Measurements from ENCODE around the gene NUP50.
A peak's percentile ranks its signal among the peaks of the same experiment; 100 is the strongest.
"Not testable (repeated sequence)": the region's sequence is repeated elsewhere in the genome, so short reads cannot be mapped to it uniquely, and the experiment has no call there.

The NUP50 gene

GRCh38 chr22:45172881-45173585, 9.3 kb downstream of the NUP50 start:
- peaks cover 44 to 62% of the 10 kb centered on the region in 2 donors for H3K36me3 Mint-ChIP-seq
- no peaks in the 10 kb centered on the region for H3K9me3 Mint-ChIP-seq
- no peak overlapping the region for H3K4me3 Mint-ChIP-seq
- H3K4me1 Mint-ChIP-seq = peaks cover 13 to 35% of the 10 kb centered on the region in 2 donors
- DNase-seq (no peak), ATAC-seq (replicated peaks) (no peak)
- H3K27ac Mint-ChIP-seq = peak overlapping the region; percentile 53
- no peaks in the 10 kb centered on the region for H3K27me3 Mint-ChIP-seq

GRCh38 chr22:45179276-45180049, 15.7 kb downstream of the NUP50 start:
- no peaks in the 10 kb centered on the region for H3K27me3 Mint-ChIP-seq
- DNase-seq = no peak
- no peak for ATAC-seq (replicated peaks)
- peaks cover 45 to 50% of the 10 kb centered on the region in 2 donors for H3K36me3 Mint-ChIP-seq
- no peaks in the 10 kb centered on the region for H3K9me3 Mint-ChIP-seq
- H3K27ac Mint-ChIP-seq = peak overlapping the region; percentile 3
- H3K4me1 Mint-ChIP-seq = peaks cover 4 to 16% of the 10 kb centered on the region in 2 donors
- no peak overlapping the region for H3K4me3 Mint-ChIP-seq

- no peak for DNase-seq
- no peak for ATAC-seq (replicated peaks)
- Mint-ChIP-seq H3K9me3 (no peaks in the 10 kb centered on the region), H3K27ac (no peak overlapping the region), H3K4me3 (no peak overlapping the region), H3K36me3 (peaks cover 40 to 46% of the 10 kb centered on the region in 2 donors), H3K27me3 (no peaks in the 10 kb centered on the region), H3K4me1 (peaks cover 4 to 9% of the 10 kb centered on the region in 2 donors)
These were observed 16.5 kb downstream of the NUP50 start for GRCh38 chr22:45180146-45180679.

- Mint-ChIP-seq H3K4me1 (peaks cover 6 to 14% of the 10 kb centered on the region in 2 donors), H3K4me3 (no peak overlapping the region), H3K36me3 (peaks cover 46 to 47% of the 10 kb centered on the region in 2 donors), H3K9me3 (no peaks in the 10 kb centered on the region), H3K27me3 (no peaks in the 10 kb centered on the region), H3K27ac (peak overlapping the region; percentile 20)
- DNase-seq = no peak
- ATAC-seq (replicated peaks) = no peak
These were observed 17.5 kb downstream of the NUP50 start for GRCh38 chr22:45181240-45181639.

GRCh38 chr22:45181766-45182165, 18.0 kb downstream of the NUP50 start:
- Mint-ChIP-seq H3K27me3 (no peaks in the 10 kb centered on the region), H3K27ac (no peak overlapping the region), H3K36me3 (peaks cover 41% of the 10 kb centered on the region in 2 donors), H3K4me1 (peaks cover 4 to 14% of the 10 kb centered on the region in 2 donors), H3K9me3 (no peaks in the 10 kb centered on the region), H3K4me3 (no peak overlapping the region)
- DNase-seq (no peak), ATAC-seq (replicated peaks) (no peak)

- H3K9me3 Mint-ChIP-seq = no peaks in the 10 kb centered on the region
- H3K36me3 Mint-ChIP-seq = peaks cover 28 to 36% of the 10 kb centered on the region in 2 donors
These were observed 20.2 kb downstream of the NUP50 start for GRCh38 chr22:45183974-45184373.

GRCh38 chr22:45185718-45186514, 22.2 kb downstream of the NUP50 start:
- Mint-ChIP-seq H3K27me3 (no peaks in the 10 kb centered on the region), H3K4me3 (no peak overlapping the region), H3K9me3 (no peaks in the 10 kb centered on the region), H3K4me1 (peaks cover 4 to 5% of the 10 kb centered on the region in 2 donors), H3K27ac (peak overlapping the region; percentile 15), H3K36me3 (peaks cover 16 to 36% of the 10 kb centered on the region in 2 donors)
- ATAC-seq (replicated peaks) (no peak), DNase-seq (no peak)

More at GRCh38 chr22:45183974-45184373, 20.2 kb downstream of the NUP50 start:
- ATAC-seq (replicated peaks) (no peak), DNase-seq (no peak)
- Mint-ChIP-seq H3K27ac (peak overlapping the region; percentile 66), H3K4me3 (no peak overlapping the region), H3K27me3 (no peaks in the 10 kb centered on the region), H3K4me1 (peaks cover 4 to 9% of the 10 kb centered on the region in 2 donors)

- ATAC-seq (replicated peaks) = no peak
- peaks cover 13 to 29% of the 10 kb centered on the region in 2 donors for H3K36me3 Mint-ChIP-seq
- H3K4me3 Mint-ChIP-seq = no peak overlapping the region
- DNase-seq = no peak
- H3K9me3 Mint-ChIP-seq = no peaks in the 10 kb centered on the region
- peaks cover 3 to 5% of the 10 kb centered on the region in 2 donors for H3K4me1 Mint-ChIP-seq
- H3K27me3 Mint-ChIP-seq = no peaks in the 10 kb centered on the region
- H3K27ac Mint-ChIP-seq = no peak overlapping the region
These were observed 24.2 kb downstream of the NUP50 start for GRCh38 chr22:45187891-45188290.

- no peak for ATAC-seq (replicated peaks)
- Mint-ChIP-seq H3K9me3 (no peaks in the 10 kb centered on the region), H3K36me3 (peaks cover 10 to 26% of the 10 kb centered on the region in 2 donors), H3K27ac (no peak overlapping the region), H3K4me3 (no peak overlapping the region), H3K27me3 (no peaks in the 10 kb centered on the region), H3K4me1 (peaks cover 3 to 5% of the 10 kb centered on the region in 2 donors)
- DNase-seq = no peak
These were observed 25.1 kb downstream of the NUP50 start for GRCh38 chr22:45188779-45189178.

GRCh38 chr22:45190202-45190872, 26.6 kb downstream of the NUP50 start:
- Mint-ChIP-seq H3K4me1 (peaks cover 3 to 5% of the 10 kb centered on the region in 2 donors), H3K9me3 (no peaks in the 10 kb centered on the region), H3K27ac (no peak overlapping the region), H3K4me3 (no peak overlapping the region), H3K27me3 (no peaks in the 10 kb centered on the region), H3K36me3 (peaks cover 8 to 23% of the 10 kb centered on the region in 2 donors)
- no peak for DNase-seq
- no peak for ATAC-seq (replicated peaks)

- H3K27me3 Mint-ChIP-seq; DNase-seq; H3K4me1 Mint-ChIP-seq; ATAC-seq (replicated peaks); H3K4me3 Mint-ChIP-seq; H3K9me3 Mint-ChIP-seq; H3K27ac Mint-ChIP-seq: not testable (repeated sequence)
- H3K36me3 Mint-ChIP-seq = peaks cover 4 to 26% of the 10 kb centered on the region in 2 donors
These were observed 28.0 kb downstream of the NUP50 start for GRCh38 chr22:45191746-45192145.

GRCh38 chr22:45192701-45193187, 29.0 kb downstream of the NUP50 start:
- ATAC-seq (replicated peaks) (no peak), DNase-seq (no peak)
- Mint-ChIP-seq H3K36me3 (peaks cover 9 to 24% of the 10 kb centered on the region in 2 donors), H3K27ac (no peak overlapping the region), H3K27me3 (no peaks in the 10 kb centered on the region), H3K4me1 (no peaks in the 10 kb centered on the region), H3K9me3 (no peaks in the 10 kb centered on the region), H3K4me3 (no peak overlapping the region)

- no peak for ATAC-seq (replicated peaks)
- H3K36me3 Mint-ChIP-seq = peaks cover 22 to 23% of the 10 kb centered on the region in 2 donors
- no peak overlapping the region for H3K27ac Mint-ChIP-seq
- no peak overlapping the region for H3K4me3 Mint-ChIP-seq
- H3K4me1 Mint-ChIP-seq = peaks cover 0 to 1% of the 10 kb centered on the region in 2 donors
- no peaks in the 10 kb centered on the region for H3K27me3 Mint-ChIP-seq
- no peaks in the 10 kb centered on the region for H3K9me3 Mint-ChIP-seq
- no peak for DNase-seq
These were observed 31.0 kb downstream of the NUP50 start for GRCh38 chr22:45194686-45195085.

All from stimulated activated naive B cell treated with anti-CD40 and anti-IgM and Interleukin-4, amounts not matched to agents 10 μg/mL and 1 μg/mL and 100 μg/mL, for 72 hours (primary cell).